WTC11 (cell line): ENCODE data around the gene SLC16A7. TPM values are rescaled to one million over a fixed set of nuclear protein-coding genes. Genes with fewer than 3 reads are reported as not detected.

Experiments
- ATAC-seq: fragments of 200-7000 bp; cut with Tn5 transposase; 2 replicates; pipeline ENCODE4 v1.10.0; 2021; ENCODE audit warnings: mild to moderate bottlenecking, moderate library complexity
- Bru-seq: library from RNA; stranded (reverse); fragments of 400-500 nt; gene quantifications from one replicate; lab custom pipeline; 2021; lab: Mats Ljungman, UMichigan
- CTCF ChIA-PET: fragments of 300-600 bp; sonication (Branson Sonifier 250); formaldehyde crosslinking; loops from one replicate; lab custom pipeline; 2021; ENCODE audit warnings: antibody characterized with exemption; lab: Charles Lee
- POLR2A ChIA-PET: fragments of 350-600 bp; sonication (Branson Sonifier 250); formaldehyde crosslinking; loops from one replicate; lab custom pipeline; 2021; ENCODE audit warnings: antibody characterized with exemption; lab: Charles Lee
- DNase-seq: peaks from one replicate; pipeline ENCODE4 v3.0.0; 2021; ENCODE audit warnings: low spot score
- H3K27ac Mint-ChIP-seq: 2 replicates; pipeline ENCODE4 v1.8.0; 2021; ENCODE audit warnings: mixed read lengths
- H3K27me3 Mint-ChIP-seq: 2 replicates; pipeline ENCODE4 v1.8.0; 2021; ENCODE audit warnings: low read depth, mild to moderate bottlenecking, moderate library complexity, mixed read lengths
- H3K36me3 Mint-ChIP-seq: 2 replicates; pipeline ENCODE4 v1.8.0; 2021; ENCODE audit warnings: mixed read lengths
- H3K4me1 Mint-ChIP-seq: 2 replicates; pipeline ENCODE4 v1.8.0; 2022; ENCODE audit warnings: mixed read lengths
- H3K4me3 Mint-ChIP-seq: 2 replicates; pipeline ENCODE4 v1.8.0; 2021; ENCODE audit warnings: mild to moderate bottlenecking, moderate library complexity, mixed read lengths
- H3K9me3 Mint-ChIP-seq: 2 replicates; pipeline ENCODE4 v1.8.0; 2021; ENCODE audit warnings: mixed read lengths
- EMX1 ChIP-seq: fragments of 250-450 bp; sonication (Bioruptor Pico); IDR thresholded peaks from 2 replicates; pipeline ENCODE4 v1.8.0; 2021; ENCODE audit warnings: mild to moderate bottlenecking
- GABPB1 ChIP-seq: sonication (generic); formaldehyde crosslinking; IDR thresholded peaks from 2 replicates; pipeline ENCODE4 v1.8.1; 2023; ENCODE audit warnings: mild to moderate bottlenecking, missing genetic modification reagents
- JUN ChIP-seq: sonication (generic); formaldehyde crosslinking; IDR thresholded peaks from 2 replicates; pipeline ENCODE4 v1.8.0; 2023; ENCODE audit warnings: mild to moderate bottlenecking, missing genetic modification reagents
- MXD4 ChIP-seq: fragments of 250-450 bp; sonication (Bioruptor Pico); IDR thresholded peaks from 2 replicates; pipeline ENCODE4 v1.8.0; 2021; ENCODE audit warnings: mild to moderate bottlenecking, moderate library complexity, borderline replicate concordance
- TEAD1 ChIP-seq: sonication (generic); formaldehyde crosslinking; IDR thresholded peaks from 2 replicates; pipeline ENCODE4 v1.8.0; 2022; ENCODE audit warnings: mild to moderate bottlenecking, missing genetic modification reagents
- ZNF219 ChIP-seq: sonication (generic); formaldehyde crosslinking; IDR thresholded peaks from 2 replicates; pipeline ENCODE4 v1.8.0; 2023; ENCODE audit warnings: missing genetic modification reagents, mild to moderate bottlenecking, borderline replicate concordance
- ZNF317 ChIP-seq: sonication (generic); formaldehyde crosslinking; IDR thresholded peaks from 2 replicates; pipeline ENCODE4 v1.8.1; 2023; ENCODE audit warnings: low read depth, mild to moderate bottlenecking, moderate library complexity, missing genetic modification reagents, borderline replicate concordance
- ZNF396 ChIP-seq: fragments of 250-450 bp; sonication (Bioruptor Pico); IDR thresholded peaks from 2 replicates; pipeline ENCODE4 v1.8.0; 2021; ENCODE audit warnings: mild to moderate bottlenecking, moderate library complexity, borderline replicate concordance
- ZNF416 ChIP-seq: fragments of 250-450 bp; sonication (Bioruptor Pico); IDR thresholded peaks from 2 replicates; pipeline ENCODE4 v1.9.0; 2021; ENCODE audit warnings: mild to moderate bottlenecking, inconsistent platforms
- long read RNA-seq, 3 experiments: library from RNA in 1 of 3; library from capped mRNA in 1 of 3; library from polyadenylated mRNA in 1 of 3; unstranded in 2 of 3; stranded (forward) in 1 of 3; transcript quantifications; one replicate each; pipeline ENCODE4 v2.0.0, GENCODE V29; 2021
- total RNA-seq: library from RNA; stranded (reverse); gene quantifications from 3 replicates; pipeline ENCODE4 v1.2.3, GENCODE V29; 2021
- TF ChIP-seq, protein P1 (sequence below): sonication (generic); formaldehyde crosslinking; IDR thresholded peaks from 2 replicates; pipeline ENCODE4 v1.8.1; 2023; ENCODE audit warnings: mild to moderate bottlenecking, missing genetic modification reagents, moderate library complexity
- TF ChIP-seq, protein P2 (sequence below): sonication (generic); formaldehyde crosslinking; IDR thresholded peaks from 2 replicates; pipeline ENCODE4 v1.8.1; 2023; ENCODE audit warnings: mild to moderate bottlenecking, missing genetic modification reagents
- TF ChIP-seq, protein P3 (sequence below): sonication (generic); formaldehyde crosslinking; conservative IDR thresholded peaks from 2 replicates; pipeline ENCODE4 v1.8.1; 2023; ENCODE audit warnings: mild to moderate bottlenecking, low read depth, missing genetic modification reagents, moderate library complexity
- TF ChIP-seq, protein P4 (sequence below): sonication (generic); formaldehyde crosslinking; IDR thresholded peaks from 2 replicates; pipeline ENCODE4 v1.8.1; 2023; ENCODE audit warnings: mild to moderate bottlenecking, missing genetic modification reagents
- TF ChIP-seq, protein P5 (sequence below): sonication (generic); formaldehyde crosslinking; conservative IDR thresholded peaks from 2 replicates; pipeline ENCODE4 v1.8.1; 2022; ENCODE audit warnings: mild to moderate bottlenecking, missing genetic modification reagents
- TF ChIP-seq, protein P6 (sequence below): fragments of 250-450 bp; sonication (Bioruptor Pico); IDR thresholded peaks from 2 replicates; pipeline ENCODE4 v1.9.0; 2021; ENCODE audit warnings: moderate library complexity, mild to moderate bottlenecking, inconsistent platforms, borderline replicate concordance
- TF ChIP-seq, protein P7 (sequence below): sonication (generic); formaldehyde crosslinking; IDR thresholded peaks from 2 replicates; pipeline ENCODE4 v1.8.0; 2023; ENCODE audit warnings: missing genetic modification reagents, mild to moderate bottlenecking, borderline replicate concordance
- TF ChIP-seq, protein P8 (sequence below): sonication (generic); formaldehyde crosslinking; IDR thresholded peaks from 2 replicates; pipeline ENCODE4 v1.8.1; 2023; ENCODE audit warnings: mild to moderate bottlenecking, moderate library complexity, missing genetic modification reagents

Gene SLC16A7, protein sequence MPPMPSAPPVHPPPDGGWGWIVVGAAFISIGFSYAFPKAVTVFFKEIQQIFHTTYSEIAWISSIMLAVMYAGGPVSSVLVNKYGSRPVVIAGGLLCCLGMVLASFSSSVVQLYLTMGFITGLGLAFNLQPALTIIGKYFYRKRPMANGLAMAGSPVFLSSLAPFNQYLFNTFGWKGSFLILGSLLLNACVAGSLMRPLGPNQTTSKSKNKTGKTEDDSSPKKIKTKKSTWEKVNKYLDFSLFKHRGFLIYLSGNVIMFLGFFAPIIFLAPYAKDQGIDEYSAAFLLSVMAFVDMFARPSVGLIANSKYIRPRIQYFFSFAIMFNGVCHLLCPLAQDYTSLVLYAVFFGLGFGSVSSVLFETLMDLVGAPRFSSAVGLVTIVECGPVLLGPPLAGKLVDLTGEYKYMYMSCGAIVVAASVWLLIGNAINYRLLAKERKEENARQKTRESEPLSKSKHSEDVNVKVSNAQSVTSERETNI
- total RNA-seq: 2.7 to 4.1 TPM (median 3.4 TPM) in 3 replicates
- Bru-seq, nascent RNA: percentile 36 among the genes with signal in this experiment
- long read RNA-seq, experiment 1, partial matches to known transcripts: 1 of 5 reads
- long read RNA-seq, experiment 1, other reads (novel, unspliced or antisense): 2 of 5 reads
- long read RNA-seq, experiment 2, partial matches to known transcripts: 0 of 2 reads
- long read RNA-seq, experiment 2, other reads (novel, unspliced or antisense): 2 of 2 reads
- long read RNA-seq, experiment 3, partial matches to known transcripts: 0 of 1 reads
- long read RNA-seq, experiment 3, other reads (novel, unspliced or antisense): 0 of 1 reads

DNA sequence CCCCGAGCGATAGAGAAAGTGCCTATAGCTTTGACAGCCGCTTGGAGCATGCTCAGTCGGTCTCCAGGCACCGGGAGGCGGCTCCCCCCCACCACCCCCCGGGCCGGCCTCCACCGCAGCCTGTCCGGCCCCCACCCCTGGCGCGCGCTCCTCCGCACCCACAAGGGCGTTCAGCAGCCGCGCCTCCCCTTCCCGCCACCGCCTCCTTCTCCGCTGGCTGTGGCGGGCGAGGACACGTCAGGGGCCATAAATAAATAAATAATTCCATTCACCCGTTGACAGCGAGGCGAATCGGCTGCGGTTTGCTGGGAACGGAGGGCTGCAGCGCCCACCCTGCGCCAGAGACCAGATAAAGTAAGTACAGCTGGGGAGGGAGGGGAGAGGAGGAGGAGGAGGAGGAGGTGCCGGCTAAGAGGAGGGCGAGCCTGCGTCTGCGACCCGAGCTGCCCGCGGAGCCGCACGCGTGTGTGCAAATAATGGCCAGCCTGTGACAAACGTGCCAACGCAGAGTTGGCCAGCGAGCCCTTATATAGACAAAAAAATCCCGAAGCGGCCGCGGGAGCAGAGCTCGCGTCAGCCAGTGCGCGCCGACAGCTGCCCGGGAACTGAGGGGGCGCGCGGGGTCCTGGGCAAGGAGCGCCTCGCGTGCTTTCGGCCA lies at the start of gene SLC16A7:
Gene SLC16A7 (plus strand): TSS at position 147 of the 658 bp plus-strand sequence. CDS start 108,773 bp downstream, outside the sequence.
- ChIA-PET POLR2A (no interaction called here), CTCF (interaction anchor here (1.2 to 1.5 kb wide), 6 partner anchors 15 to 482 kb away, joined by 3 to 6 read pairs (median 3); no protein-coding TSS in a partner anchor)
- no peaks in the 10 kb centered on the region for H3K36me3 Mint-ChIP-seq
- peak; percentile 67 for DNase-seq
- H3K4me3 Mint-ChIP-seq: peak within 1 kb of the TSS; percentile 78
- H3K27ac Mint-ChIP-seq: peak within 1 kb of the TSS; percentile 28; the same call in 1 of the 2 replicates
- no peaks in the 10 kb centered on the region for H3K9me3 Mint-ChIP-seq
- peak; percentile 78 for ATAC-seq
- H3K4me1 Mint-ChIP-seq: peaks cover 23% of the 10 kb centered on the region
- H3K27me3 Mint-ChIP-seq: peaks cover 40% of the 10 kb centered on the region
- TF ChIP-seq EMX1 (CRISPR knock-in tag) (no peak), ZNF416 (CRISPR knock-in tag) (no peak), GABPB1 (no peak), ZNF396 (CRISPR knock-in tag) (no peak), ZNF219 (no peak), ZNF317 (CRISPR knock-in tag) (no peak), TEAD1 (no peak), MXD4 (CRISPR knock-in tag) (no peak), JUN (CRISPR knock-in tag) (peak; percentile 41; the same call in 1 of the 2 replicates)
- TF ChIP-seq, protein P1, sequence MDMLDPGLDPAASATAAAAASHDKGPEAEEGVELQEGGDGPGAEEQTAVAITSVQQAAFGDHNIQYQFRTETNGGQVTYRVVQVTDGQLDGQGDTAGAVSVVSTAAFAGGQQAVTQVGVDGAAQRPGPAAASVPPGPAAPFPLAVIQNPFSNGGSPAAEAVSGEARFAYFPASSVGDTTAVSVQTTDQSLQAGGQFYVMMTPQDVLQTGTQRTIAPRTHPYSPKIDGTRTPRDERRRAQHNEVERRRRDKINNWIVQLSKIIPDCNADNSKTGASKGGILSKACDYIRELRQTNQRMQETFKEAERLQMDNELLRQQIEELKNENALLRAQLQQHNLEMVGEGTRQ (CRISPR knock-in tag): no peak
- TF ChIP-seq, protein P2, sequence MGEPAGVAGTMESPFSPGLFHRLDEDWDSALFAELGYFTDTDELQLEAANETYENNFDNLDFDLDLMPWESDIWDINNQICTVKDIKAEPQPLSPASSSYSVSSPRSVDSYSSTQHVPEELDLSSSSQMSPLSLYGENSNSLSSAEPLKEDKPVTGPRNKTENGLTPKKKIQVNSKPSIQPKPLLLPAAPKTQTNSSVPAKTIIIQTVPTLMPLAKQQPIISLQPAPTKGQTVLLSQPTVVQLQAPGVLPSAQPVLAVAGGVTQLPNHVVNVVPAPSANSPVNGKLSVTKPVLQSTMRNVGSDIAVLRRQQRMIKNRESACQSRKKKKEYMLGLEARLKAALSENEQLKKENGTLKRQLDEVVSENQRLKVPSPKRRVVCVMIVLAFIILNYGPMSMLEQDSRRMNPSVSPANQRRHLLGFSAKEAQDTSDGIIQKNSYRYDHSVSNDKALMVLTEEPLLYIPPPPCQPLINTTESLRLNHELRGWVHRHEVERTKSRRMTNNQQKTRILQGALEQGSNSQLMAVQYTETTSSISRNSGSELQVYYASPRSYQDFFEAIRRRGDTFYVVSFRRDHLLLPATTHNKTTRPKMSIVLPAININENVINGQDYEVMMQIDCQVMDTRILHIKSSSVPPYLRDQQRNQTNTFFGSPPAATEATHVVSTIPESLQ (CRISPR knock-in tag): no peak
- TF ChIP-seq, protein P3, sequence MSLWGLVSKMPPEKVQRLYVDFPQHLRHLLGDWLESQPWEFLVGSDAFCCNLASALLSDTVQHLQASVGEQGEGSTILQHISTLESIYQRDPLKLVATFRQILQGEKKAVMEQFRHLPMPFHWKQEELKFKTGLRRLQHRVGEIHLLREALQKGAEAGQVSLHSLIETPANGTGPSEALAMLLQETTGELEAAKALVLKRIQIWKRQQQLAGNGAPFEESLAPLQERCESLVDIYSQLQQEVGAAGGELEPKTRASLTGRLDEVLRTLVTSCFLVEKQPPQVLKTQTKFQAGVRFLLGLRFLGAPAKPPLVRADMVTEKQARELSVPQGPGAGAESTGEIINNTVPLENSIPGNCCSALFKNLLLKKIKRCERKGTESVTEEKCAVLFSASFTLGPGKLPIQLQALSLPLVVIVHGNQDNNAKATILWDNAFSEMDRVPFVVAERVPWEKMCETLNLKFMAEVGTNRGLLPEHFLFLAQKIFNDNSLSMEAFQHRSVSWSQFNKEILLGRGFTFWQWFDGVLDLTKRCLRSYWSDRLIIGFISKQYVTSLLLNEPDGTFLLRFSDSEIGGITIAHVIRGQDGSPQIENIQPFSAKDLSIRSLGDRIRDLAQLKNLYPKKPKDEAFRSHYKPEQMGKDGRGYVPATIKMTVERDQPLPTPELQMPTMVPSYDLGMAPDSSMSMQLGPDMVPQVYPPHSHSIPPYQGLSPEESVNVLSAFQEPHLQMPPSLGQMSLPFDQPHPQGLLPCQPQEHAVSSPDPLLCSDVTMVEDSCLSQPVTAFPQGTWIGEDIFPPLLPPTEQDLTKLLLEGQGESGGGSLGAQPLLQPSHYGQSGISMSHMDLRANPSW (CRISPR knock-in tag): no peak
- TF ChIP-seq, protein P4, sequence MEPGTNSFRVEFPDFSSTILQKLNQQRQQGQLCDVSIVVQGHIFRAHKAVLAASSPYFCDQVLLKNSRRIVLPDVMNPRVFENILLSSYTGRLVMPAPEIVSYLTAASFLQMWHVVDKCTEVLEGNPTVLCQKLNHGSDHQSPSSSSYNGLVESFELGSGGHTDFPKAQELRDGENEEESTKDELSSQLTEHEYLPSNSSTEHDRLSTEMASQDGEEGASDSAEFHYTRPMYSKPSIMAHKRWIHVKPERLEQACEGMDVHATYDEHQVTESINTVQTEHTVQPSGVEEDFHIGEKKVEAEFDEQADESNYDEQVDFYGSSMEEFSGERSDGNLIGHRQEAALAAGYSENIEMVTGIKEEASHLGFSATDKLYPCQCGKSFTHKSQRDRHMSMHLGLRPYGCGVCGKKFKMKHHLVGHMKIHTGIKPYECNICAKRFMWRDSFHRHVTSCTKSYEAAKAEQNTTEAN (CRISPR knock-in tag): peak; percentile 16; the same call in 1 of the 2 replicates
- TF ChIP-seq, protein P5, sequence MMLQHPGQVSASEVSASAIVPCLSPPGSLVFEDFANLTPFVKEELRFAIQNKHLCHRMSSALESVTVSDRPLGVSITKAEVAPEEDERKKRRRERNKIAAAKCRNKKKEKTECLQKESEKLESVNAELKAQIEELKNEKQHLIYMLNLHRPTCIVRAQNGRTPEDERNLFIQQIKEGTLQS (CRISPR knock-in tag): no peak
- TF ChIP-seq, protein P6, sequence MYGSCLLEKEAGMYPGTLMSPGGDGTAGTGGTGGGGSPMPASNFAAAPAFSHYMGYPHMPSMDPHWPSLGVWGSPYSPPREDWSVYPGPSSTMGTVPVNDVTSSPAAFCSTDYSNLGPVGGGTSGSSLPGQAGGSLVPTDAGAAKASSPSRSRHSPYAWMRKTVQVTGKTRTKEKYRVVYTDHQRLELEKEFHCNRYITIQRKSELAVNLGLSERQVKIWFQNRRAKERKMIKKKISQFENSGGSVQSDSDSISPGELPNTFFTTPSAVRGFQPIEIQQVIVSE: no peak
- TF ChIP-seq, protein P7, sequence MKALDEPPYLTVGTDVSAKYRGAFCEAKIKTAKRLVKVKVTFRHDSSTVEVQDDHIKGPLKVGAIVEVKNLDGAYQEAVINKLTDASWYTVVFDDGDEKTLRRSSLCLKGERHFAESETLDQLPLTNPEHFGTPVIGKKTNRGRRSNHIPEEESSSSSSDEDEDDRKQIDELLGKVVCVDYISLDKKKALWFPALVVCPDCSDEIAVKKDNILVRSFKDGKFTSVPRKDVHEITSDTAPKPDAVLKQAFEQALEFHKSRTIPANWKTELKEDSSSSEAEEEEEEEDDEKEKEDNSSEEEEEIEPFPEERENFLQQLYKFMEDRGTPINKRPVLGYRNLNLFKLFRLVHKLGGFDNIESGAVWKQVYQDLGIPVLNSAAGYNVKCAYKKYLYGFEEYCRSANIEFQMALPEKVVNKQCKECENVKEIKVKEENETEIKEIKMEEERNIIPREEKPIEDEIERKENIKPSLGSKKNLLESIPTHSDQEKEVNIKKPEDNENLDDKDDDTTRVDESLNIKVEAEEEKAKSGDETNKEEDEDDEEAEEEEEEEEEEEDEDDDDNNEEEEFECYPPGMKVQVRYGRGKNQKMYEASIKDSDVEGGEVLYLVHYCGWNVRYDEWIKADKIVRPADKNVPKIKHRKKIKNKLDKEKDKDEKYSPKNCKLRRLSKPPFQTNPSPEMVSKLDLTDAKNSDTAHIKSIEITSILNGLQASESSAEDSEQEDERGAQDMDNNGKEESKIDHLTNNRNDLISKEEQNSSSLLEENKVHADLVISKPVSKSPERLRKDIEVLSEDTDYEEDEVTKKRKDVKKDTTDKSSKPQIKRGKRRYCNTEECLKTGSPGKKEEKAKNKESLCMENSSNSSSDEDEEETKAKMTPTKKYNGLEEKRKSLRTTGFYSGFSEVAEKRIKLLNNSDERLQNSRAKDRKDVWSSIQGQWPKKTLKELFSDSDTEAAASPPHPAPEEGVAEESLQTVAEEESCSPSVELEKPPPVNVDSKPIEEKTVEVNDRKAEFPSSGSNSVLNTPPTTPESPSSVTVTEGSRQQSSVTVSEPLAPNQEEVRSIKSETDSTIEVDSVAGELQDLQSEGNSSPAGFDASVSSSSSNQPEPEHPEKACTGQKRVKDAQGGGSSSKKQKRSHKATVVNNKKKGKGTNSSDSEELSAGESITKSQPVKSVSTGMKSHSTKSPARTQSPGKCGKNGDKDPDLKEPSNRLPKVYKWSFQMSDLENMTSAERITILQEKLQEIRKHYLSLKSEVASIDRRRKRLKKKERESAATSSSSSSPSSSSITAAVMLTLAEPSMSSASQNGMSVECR (CRISPR knock-in tag): peak; percentile 38; the same call in 1 of the 2 replicates
- TF ChIP-seq, protein P8, sequence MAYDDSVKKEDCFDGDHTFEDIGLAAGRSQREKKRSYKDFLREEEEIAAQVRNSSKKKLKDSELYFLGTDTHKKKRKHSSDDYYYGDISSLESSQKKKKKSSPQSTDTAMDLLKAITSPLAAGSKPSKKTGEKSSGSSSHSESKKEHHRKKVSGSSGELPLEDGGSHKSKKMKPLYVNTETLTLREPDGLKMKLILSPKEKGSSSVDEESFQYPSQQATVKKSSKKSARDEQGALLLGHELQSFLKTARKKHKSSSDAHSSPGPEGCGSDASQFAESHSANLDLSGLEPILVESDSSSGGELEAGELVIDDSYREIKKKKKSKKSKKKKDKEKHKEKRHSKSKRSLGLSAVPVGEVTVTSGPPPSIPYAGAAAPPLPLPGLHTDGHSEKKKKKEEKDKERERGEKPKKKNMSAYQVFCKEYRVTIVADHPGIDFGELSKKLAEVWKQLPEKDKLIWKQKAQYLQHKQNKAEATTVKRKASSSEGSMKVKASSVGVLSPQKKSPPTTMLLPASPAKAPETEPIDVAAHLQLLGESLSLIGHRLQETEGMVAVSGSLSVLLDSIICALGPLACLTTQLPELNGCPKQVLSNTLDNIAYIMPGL (CRISPR knock-in tag): no peak
